Dermis microvascular lymphatic vessel endothelial cell (primary cell): ENCODE data around the gene MAN2B2. TPM values are rescaled to one million over a fixed set of nuclear protein-coding genes. Genes with fewer than 3 reads are reported as not detected.

Source experiments
- DNase-seq, 2 donors: peaks; one replicate each; pipeline versions ENCODE4 v3.0.0 to v3.0.0-alpha.2; 2010; ENCODE audit warnings: low read depth in 2 of 2
- total RNA-seq: library from RNA; depleted of rRNA; stranded (reverse); fragments of >200 nt; gene quantifications from 2 replicates; pipeline ENCODE4 v1.2.1, GENCODE V29; 2014

The MAN2B2 gene
- total RNA-seq, 1 donor from 2014 or later = 5.9 TPM

DNA sequence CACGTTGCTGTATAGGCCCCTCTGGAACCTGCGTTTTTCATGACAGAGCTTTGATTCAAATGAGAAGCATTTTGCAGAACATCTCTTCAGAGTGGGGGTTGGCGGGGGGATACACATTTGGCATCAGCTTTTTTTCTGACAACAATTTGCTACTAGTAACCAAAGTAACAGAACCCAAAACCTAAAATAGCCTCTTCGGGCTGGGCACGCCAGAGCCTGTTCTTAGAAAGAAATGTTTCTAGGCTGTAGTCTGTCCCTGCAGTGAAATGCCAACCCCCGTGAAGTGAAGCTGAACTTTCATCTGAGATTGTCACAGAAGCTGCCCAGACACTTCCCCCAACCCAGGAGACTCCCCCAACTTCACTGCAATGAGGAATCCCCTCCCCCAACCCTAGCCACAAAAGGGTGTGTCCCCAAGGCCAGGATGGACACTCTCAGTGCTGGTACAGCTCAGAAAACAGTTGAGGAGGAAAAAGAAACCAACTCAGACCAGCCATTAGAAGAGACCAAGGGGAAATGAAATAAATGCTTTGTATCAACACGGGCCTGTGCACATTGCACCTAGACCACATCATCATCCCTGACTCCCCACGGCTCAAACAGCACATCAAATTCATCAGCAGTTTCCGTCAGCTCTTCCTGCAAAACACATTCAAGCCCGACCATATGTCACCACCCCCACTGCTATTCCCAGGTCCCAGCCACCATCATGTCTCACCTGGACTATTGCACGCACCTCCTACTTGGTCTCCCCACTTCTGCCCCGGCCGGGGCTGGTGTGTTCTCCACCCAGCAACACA lies 8.4 kb upstream of the MAN2B2 start:
- DNase-seq = no peak

DNA sequence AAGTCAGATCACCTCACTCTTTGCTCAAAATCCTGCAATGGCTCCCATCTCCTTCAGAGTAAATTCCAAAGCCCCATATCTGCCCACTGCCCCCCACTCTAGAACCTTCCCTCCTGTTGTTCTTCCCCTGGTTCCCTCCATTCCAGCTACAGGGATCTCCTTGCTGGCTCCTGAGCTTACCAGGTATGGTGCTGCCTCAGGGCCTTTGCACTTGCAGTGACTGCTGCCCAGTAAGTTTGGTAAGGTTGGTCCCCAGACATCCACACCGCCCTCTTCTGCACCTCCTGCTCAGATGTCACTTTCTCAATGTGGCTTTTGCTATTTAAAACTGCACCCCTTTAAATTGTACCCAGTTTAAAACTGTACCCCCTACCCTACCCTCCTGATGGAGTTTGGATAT lies 7.8 kb upstream of the MAN2B2 start:
- DNase-seq = no peak

DNA sequence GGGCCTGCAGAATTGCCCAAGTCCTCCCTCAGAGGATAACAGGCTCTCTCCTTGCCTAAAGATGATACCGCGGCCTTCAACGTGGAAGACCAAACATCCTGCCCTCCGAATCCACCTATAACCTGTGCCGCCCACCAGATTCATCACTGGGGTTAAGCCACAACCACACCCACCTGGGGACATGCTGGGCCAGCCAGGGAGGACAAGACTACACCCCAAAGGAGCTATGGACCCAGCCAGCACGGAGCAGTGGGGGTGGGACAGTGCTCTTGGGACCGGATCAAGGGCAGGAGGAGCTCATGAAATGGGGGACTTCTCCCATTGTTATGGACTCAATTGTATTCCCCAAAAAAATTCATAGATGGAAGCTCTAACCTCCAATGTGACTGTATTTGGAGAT lies 6.8 kb upstream of the MAN2B2 start:
- DNase-seq = no peak

DNA sequence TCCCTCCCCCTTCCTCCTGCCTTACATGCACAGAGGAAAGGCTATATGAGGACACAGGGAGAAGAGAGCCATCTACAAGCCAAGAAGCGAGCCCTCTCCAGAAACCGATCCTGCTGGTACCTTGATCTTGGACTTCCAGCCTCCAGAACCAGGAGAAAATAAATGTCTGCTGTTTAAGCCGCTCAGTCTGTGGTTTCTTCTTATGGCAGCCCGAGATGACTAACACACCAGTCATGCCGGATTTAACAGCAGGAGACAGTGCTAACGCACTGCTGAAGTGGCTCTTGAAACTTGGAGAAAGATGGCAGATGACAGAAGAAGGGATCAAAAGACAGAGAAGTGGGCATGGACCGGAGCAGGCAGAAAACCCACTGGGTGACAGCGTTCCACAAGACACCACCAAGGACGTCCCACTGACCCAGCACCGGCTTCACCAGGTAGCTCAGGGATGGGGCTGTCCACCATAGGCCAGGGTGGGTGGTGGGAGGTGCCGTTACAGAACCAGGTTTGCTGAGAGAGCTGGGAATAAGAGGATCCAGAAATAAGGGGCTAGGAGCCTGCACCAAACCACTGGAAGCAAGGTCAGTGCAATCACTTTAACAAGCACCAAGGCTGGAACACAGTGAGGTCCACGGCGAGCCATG lies 6.2 kb upstream of the MAN2B2 start:
- DNase-seq = no peak

DNA sequence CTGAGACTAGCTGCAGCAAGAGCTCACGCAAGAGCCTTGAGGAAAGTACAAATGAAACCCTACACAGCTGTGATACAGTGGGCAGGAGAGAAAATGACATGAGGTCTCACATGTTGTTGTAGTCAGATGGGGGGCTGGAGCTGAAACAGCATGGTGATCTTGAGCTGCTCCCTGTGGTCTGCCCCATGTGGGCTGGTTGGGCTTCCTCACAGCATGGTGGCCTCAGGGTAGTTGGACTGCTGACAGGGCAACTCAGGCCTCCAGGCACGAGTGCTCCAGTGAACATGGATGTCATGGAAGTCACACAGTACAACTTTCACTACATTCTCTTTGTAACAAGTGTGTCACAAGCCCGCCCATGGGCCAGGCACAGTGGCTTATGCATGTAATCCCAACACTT lies 3.4 kb upstream of the MAN2B2 start:
- no peak for DNase-seq

DNA sequence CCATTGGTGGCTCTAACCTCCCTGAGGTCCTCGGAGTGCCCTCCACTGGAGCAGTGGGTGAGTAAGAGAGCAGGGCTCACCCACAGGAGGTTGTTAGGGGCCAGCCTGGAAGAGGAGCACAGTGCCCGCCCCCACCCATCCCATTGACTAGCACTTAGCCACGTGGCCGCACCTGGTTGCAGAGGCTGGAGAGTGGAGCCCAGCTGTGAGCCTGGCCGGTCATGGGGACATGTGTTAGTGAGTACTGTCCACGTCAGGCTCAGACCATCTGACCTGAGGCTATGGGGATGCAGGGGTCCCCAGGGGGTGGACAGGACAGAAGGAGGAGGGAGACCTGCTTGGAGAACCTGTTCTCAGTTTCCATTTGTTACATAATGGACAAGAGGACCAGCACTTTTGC lies 1.4 kb upstream of the MAN2B2 start:
- DNase-seq = no peak

DNA sequence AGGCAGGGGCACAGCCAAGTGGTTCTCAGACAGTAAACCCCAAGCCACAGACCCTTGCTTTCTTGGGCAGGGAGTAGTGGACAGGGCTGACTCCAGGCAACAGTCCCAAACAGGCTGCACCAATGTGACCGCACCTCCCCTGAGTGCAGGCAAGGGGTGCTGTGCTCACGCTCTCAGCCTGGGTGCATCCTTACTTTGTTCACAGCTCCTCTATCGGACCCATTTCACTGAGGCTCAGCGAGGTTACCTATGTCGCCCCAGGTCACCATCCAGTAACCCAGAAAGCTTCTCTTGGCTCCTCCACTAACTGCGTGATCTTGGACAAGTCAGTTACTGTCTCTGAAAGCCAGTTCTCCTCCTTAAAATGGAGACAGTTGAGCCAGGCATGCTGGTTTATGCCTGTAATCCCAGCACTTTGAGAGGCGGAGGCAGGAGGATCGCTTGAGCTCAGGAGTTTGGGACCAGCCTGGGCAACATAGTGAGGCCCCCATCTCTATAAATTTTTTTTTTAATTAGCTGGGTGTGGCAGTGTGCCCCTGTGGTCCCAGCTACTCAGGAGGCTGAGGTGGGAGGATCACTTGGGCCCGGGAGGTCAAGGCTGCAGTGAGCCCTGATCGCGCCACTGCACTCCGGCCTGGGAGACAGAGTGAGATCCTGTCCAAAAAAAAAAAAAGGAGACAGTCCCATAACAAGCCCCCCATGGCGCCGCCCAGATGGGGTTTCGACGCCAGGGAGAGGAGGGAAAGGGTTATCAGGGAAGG lies 823 bp upstream of the MAN2B2 start:
- no peak for DNase-seq

DNA sequence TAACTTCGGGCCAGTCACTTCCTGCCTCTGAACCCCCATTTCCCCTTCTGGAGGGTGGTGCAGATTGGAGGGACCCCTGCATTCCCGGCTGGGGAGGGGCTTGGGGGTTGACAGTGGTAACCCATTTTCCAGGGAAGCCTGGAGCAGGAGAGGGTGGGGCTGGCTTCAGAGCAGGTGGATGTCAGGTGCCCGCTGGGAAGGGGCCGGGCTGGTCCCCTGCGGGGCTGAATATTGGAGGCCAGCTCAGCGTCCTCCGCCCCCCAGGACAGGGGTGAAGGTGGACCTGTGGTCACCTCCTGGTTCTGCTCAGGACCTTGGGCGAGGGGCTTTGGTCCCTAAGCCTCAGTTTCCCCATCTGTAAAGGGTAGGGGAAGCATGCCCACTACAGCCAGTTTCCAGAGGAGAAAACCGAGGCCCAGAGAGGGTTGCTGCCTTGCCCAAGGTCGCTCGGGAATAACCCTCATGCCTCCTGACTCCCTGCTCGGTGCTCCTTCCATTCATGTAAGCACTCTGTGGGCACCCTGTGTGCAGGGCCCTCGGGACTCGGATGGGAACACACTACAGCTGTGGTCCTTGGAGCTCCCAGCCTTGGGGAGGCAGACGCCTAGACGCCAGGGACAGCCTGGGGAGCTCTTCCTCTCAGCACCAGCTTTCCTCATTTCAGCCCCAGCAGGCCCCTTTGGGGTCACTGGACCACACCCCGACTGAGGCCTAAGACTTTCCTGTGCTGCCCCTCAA lies 683 bp downstream of the MAN2B2 start:
- no peak for DNase-seq

DNA sequence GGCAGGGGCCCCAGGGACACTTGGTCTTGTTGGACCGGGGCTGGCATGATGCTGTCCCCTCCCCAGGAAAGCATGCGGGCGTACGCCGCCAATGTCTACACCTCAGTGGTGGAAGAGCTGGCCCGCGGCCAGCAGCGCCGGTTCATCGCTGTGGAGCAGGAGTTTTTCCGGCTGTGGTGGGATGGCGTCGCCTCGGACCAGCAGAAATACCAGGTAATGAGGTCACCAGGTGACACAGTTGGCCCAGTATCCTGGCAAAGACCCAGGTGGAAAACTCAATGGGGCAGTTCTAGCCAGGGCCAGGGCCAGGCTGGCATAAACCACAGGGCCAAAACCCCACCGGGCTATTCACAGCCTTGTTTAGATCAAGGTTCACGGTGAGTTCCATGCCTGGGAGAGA lies 1.5 kb downstream of the MAN2B2 start:
- DNase-seq = peak in 1 of 2 donors; percentile 12

DNA sequence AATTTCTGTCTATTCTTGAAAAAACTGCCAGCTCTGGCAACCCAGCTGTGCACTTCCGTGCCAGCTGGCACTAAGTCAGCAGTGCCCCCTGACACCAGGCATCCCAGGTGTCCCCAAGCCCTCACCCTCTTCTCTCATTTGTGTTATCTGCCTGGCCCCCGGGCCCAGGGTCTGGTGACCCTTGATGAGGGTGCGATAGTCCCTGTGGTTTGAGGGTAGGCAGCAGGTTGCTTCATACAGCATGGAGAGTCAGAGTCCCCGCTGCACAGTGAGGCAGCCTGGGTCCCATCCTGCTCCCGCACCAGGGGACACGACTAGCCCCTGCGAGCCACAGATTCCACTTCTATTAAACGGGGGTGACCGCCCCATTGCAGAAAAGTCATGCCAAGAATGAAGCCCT lies 1.9 kb downstream of the MAN2B2 start:
- DNase-seq = no peak

DNA sequence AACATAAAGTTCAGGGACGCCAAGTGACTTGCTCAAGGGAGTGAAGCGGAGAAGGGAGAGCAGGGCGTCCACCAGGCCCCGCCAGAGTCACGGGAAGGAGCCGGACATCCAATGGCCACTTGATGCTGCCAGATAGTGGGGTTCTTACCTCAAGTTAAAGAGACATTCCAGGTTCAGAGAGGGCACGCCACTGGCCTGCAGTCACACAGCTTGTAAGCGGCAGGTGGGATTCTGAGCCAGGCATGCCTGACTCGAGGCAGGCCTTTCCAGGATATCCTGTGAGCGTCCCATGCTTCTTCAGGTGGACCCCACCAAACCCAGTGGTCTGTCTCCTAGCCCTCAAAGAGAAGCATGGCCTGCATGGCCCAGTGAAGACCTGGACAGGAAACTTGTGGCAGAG lies 2.4 kb downstream of the MAN2B2 start:
- DNase-seq = no peak

DNA sequence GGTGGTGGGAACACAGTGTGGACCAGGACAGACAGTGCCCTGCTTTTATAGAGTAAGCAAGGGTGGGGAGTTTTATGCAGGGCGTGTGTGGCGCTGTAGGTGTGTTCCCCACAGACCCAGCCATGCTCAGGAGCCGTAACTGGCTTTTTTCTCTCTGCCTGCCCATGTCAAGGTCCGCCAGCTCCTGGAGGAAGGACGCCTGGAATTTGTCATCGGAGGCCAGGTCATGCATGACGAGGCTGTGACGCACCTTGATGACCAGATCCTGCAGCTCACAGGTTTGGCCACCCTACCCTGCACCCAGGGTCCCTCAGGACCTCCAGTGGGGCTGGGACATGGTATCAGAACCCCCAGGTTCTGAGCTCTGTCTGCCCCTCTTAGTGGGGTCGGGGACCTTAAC lies 3.2 kb downstream of the MAN2B2 start:
- DNase-seq = no peak

DNA sequence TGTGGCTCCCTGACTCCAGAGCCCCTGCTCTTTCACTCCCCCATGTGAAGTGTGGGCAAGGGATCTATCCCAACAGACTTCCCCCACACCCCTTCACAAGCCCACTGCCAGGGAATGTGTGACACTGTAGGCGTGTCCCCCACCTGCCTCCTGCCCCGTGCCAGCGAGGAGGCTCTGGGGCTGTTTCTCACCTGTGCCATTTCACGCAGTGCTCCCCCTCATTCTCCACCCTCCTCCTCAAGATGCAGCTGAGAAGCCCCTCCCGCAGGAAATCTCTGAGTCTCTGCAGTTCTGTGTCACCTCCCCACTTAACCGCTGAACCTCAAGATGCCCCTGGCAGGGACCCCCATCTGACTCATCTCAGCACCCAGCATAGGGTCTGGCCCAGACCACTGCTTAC lies 5.4 kb downstream of the MAN2B2 start:
- DNase-seq = no peak

DNA sequence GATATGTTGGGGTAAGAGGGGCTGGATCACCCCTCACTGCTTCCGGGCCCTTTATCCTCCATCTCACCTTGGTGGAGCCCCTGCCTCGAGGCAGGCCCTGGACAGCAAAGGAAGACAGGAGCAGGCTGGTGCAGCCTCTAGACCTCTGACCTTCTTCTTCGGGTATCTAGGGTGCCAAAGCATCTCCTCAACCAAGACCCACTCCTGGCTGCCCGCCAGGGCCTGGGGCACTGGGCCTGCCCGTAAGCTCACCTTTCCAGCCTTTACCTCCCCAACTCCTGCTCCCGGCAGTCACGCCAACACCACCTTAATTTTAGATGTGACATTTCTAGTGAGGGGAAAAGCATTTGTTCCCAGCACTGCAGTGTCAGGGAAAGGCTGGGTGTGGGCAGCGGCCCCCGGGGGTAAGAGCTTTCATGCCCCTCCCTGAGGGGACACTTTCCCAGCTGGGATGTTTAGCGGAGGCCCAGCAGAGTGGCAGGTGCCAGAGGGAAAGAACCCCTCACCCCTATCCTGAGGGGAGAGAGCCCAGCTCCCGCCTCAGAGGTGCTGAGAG lies 6.7 kb downstream of the MAN2B2 start:
- DNase-seq = no peak

DNA sequence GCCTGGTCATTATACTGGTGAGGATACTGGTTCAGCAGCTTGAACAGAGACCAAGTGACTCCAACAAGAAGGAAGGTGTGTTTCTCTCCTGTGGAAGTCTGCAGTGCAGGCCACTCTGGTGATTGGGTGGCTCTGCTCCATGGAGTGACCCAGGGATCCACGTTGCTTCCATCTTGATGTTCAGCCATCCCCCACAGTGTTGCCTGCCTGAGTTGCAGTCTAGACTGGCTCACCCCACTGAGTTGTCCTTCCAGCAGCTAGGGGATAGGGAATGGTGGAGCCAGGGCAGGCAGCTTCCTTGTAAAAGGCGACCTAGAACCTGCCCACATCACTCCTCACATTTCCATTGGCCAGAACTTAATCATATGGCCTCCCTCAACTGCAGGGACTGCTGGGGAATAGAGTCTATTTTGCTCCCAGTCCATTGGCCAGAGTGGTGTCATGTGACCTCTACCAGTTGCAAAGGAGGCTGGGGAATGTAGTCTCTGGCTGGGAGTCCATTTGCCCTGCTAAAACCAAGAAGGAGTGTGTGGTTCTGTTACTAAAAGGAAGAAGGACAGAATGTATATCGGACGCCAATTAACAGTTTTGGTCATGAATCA lies 8.0 kb downstream of the MAN2B2 start:
- peak in 1 of 2 donors; percentile 24 for DNase-seq

DNA sequence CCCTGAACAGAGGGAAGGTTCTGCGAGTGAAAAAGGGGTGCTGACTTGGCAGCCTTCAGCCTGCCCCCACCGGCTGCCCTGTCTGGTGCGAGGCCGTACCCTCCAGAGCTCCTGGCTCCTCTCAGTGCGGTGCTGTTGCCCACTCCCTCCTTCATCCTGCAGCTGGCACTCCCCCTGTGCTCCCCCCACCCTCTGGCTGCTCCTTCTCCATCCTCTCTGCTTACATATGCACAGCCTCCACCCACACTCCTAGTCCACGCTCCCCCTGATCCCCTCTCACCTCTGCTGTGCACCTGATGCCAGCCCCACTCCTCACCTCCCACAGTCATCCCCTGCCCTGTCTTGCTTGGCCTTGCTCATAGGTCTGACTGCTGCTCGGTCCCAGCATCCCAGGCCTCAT lies 9.9 kb downstream of the MAN2B2 start:
- no peak for DNase-seq

DNA sequence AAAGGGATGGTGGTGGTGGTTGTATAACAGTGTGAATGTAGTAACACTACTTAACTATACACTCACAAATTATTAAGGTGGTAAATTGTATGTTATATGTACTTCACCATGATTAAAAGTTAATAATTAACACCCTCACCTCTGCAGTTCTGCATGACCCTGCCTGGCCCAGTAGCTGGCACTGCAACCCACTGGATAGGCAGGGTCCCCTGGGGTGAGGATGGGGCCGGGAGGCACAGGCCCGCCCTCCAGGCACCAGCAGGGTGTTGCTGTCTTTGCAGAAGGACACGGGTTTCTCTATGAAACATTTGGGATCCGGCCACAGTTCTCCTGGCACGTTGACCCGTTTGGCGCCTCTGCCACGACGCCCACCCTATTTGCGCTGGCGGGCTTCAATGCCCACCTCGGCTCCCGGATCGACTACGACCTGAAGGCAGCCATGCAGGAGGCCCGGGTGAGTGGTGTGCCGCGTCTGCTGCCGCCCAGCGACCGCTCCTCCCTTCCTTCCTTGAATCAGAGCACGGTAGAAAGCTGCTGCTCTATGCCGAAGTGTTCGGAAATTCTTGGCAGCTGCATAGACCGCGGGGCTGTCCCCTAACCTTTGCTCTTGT lies 11.8 kb downstream of the MAN2B2 start:
- no peak for DNase-seq

DNA sequence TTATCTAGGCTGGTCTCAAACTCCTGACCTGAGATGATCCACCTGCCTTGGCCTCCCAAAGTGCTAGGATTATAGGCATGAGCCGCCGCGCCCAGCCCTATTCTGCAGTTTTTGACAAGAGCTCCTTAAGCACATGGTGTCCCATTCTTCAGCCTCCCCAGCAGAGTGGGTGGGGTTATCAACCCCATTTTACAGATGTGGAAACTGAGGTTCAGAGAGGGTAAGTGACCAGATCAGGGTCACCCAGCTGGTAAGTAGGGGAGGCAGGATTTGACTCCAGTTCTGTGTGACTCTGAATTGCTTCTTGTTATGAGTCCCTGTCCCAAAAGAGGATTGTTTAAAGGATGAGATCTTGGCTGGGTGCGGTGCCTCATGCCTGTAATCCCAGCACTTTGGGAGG lies 14.5 kb downstream of the MAN2B2 start:
- DNase-seq = no peak

DNA sequence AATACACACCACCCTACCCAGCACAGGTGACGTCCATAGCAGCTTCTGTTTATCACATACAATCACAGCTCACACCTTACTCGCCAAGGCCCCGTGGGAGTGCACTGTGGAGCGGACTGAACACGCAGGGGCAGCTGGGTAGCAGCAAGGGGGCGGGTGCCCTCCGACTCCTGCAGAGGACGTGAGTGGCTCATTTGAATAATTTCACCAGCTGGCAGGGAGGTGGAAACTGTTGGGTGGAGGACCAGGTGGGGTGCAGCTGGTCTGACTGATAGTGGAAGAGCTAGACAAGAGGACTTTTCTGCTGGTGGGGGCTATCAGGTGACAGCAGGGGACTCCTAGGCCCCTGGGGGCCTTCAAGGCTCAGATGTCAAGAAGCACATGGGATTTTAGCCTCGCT lies 16.3 kb downstream of the MAN2B2 start:
- no peak for DNase-seq

DNA sequence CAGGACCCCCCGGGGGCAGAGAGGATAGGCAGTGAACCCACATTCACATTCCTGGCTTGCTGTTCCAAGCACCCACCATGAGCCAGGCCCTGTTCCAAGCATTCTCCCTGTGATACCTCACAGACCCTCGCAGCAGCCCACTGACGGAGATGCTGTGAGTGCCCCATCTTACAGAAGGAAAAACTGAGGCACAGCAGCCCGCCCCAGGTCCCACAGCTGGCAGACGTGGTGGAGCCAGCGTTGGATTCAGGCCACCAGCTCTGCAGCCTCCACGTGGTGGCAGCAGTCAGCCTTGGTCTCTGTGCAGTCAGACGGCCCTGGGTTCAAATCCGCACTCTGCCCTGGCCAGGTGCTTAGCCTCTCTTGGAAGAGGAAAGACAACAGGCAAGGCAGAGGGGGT lies 16.8 kb downstream of the MAN2B2 start:
- no peak for DNase-seq
